H9 (cell line): Measurements from ENCODE around the gene FOXL1. TPM values are rescaled to one million over a fixed set of nuclear protein-coding genes. Genes with fewer than 3 reads are reported as not detected.

Experiments
- DNase-seq: peaks from one replicate; pipeline ENCODE4 v3.0.0-alpha.2; 2017
- H2AFZ ChIP-seq: one replicate; pipeline ENCODE4 v1.6.1; 2013; ENCODE audit warnings: mild to moderate bottlenecking, low read length, control low read depth, moderate library complexity
- H2AK5ac ChIP-seq: 2 replicates; pipeline ENCODE4 v1.6.1; 2013; ENCODE audit warnings: low read length, control low read depth, mixed read lengths; ENCODE audit not compliant: insufficient read length
- H2BK120ac ChIP-seq: one replicate; pipeline ENCODE4 v1.6.1; 2013; ENCODE audit warnings: low read depth, mild to moderate bottlenecking, low read length, control low read depth, inconsistent platforms; ENCODE audit not compliant: poor library complexity, severe bottlenecking
- H2BK12ac ChIP-seq: 2 replicates; pipeline ENCODE4 v1.6.1; 2013; ENCODE audit warnings: low read length, control low read depth, mixed read lengths, low read depth; ENCODE audit not compliant: insufficient read length
- H2BK15ac ChIP-seq: 2 replicates; pipeline ENCODE4 v1.6.1; 2013; ENCODE audit warnings: low read depth, low read length, control low read depth
- H2BK20ac ChIP-seq: one replicate; pipeline ENCODE4 v1.6.1; 2013; ENCODE audit warnings: low read depth, mild to moderate bottlenecking, low read length, control low read depth, inconsistent platforms; ENCODE audit not compliant: poor library complexity, severe bottlenecking
- H2BK5ac ChIP-seq: 2 replicates; pipeline ENCODE4 v1.6.1; 2013; ENCODE audit warnings: low read length, control low read depth, mixed read lengths; ENCODE audit not compliant: insufficient read length
- H3K14ac ChIP-seq: 2 replicates; pipeline ENCODE4 v1.6.1; 2013; ENCODE audit warnings: low read length, control low read depth; ENCODE audit not compliant: insufficient read depth
- H3K18ac ChIP-seq: 2 replicates; pipeline ENCODE4 v1.6.1; 2013; ENCODE audit warnings: low read depth, mild to moderate bottlenecking, mixed read lengths, low read length, control low read depth; ENCODE audit not compliant: insufficient read length
- H3K23ac ChIP-seq: 2 replicates; pipeline ENCODE4 v1.6.1; 2013; ENCODE audit warnings: low read length, control low read depth, mixed read lengths, low read depth; ENCODE audit not compliant: insufficient read length
- H3K23me2 ChIP-seq: 2 replicates; pipeline ENCODE4 v1.6.1; 2013; ENCODE audit warnings: low read depth, mild to moderate bottlenecking, mixed read lengths, low read length, control low read depth; ENCODE audit not compliant: insufficient read length, poor library complexity, severe bottlenecking
- H3K27ac ChIP-seq: 2 replicates; pipeline ENCODE4 v1.5.1; 2013; ENCODE audit warnings: low read length, control low read depth, mixed read lengths, low read depth; ENCODE audit not compliant: insufficient read length
- H3K27me3 ChIP-seq: 2 replicates; pipeline ENCODE4 v1.6.1; 2013; ENCODE audit warnings: low read length, control low read depth, inconsistent platforms; ENCODE audit not compliant: insufficient read depth
- H3K4ac ChIP-seq: 2 replicates; pipeline ENCODE4 v1.6.1; 2013; ENCODE audit warnings: low read depth, mild to moderate bottlenecking, control low read depth, inconsistent platforms, low read length, moderate library complexity
- H3K4me1 ChIP-seq: 2 replicates; pipeline ENCODE4 v1.6.1; 2013; ENCODE audit warnings: low read length, control low read depth, inconsistent platforms; ENCODE audit not compliant: insufficient read depth
- H3K4me2 ChIP-seq: 2 replicates; pipeline ENCODE4 v1.6.1; 2013; ENCODE audit warnings: low read length, control low read depth, mixed read lengths; ENCODE audit not compliant: insufficient read length, insufficient read depth
- H3K56ac ChIP-seq: 2 replicates; pipeline ENCODE4 v1.6.1; 2013; ENCODE audit warnings: low read depth, mild to moderate bottlenecking, mixed read lengths, low read length, control low read depth; ENCODE audit not compliant: insufficient read length
- H3K79me1 ChIP-seq: 2 replicates; pipeline ENCODE4 v1.6.1; 2013; ENCODE audit warnings: low read depth, mild to moderate bottlenecking, moderate library complexity, low read length, control low read depth, inconsistent platforms; ENCODE audit not compliant: insufficient read depth, poor library complexity, severe bottlenecking
- H3K79me2 ChIP-seq: 2 replicates; pipeline ENCODE4 v1.6.1; 2013; ENCODE audit warnings: low read length, control low read depth, inconsistent platforms; ENCODE audit not compliant: insufficient read depth
- H3K9ac ChIP-seq: 2 replicates; pipeline ENCODE4 v1.6.1; 2013; ENCODE audit warnings: low read length, control low read depth, mixed read lengths; ENCODE audit not compliant: insufficient read length; ENCODE audit errors: extremely low read depth
- H3K9me3 ChIP-seq: one replicate; pipeline ENCODE4 v1.6.1; 2013; ENCODE audit warnings: low read depth, low read length, inconsistent platforms; ENCODE audit not compliant: control insufficient read depth
- H3T11ph ChIP-seq: one replicate; pipeline ENCODE4 v1.6.1; 2013; ENCODE audit warnings: mild to moderate bottlenecking, low read length, control low read depth, inconsistent platforms
- H4K20me1 ChIP-seq: one replicate; pipeline ENCODE4 v1.6.1; 2013; ENCODE audit not compliant: control insufficient read depth, insufficient read length, insufficient read depth
- H4K5ac ChIP-seq: 2 replicates; pipeline ENCODE4 v1.6.1; 2013; ENCODE audit warnings: low read depth, mild to moderate bottlenecking, mixed read lengths, low read length, control low read depth; ENCODE audit not compliant: insufficient read length
- H4K8ac ChIP-seq: replicated peaks from 2 replicates; pipeline ENCODE4 v1.6.1; 2013; ENCODE audit warnings: low read length, control low read depth, mixed read lengths, low read depth; ENCODE audit not compliant: insufficient read length
- H4K91ac ChIP-seq: 2 replicates; pipeline ENCODE4 v1.6.1; 2013; ENCODE audit warnings: low read depth, mild to moderate bottlenecking, moderate library complexity, mixed read lengths, low read length, control low read depth; ENCODE audit not compliant: insufficient read length
- H3K27ac Mint-ChIP-seq, 3 experiments: 2 replicates in 2 of 3; 3 replicates in 1 of 3; pipeline ENCODE4 v1.8.0; 2020 to 2021; ENCODE audit warnings: mixed read lengths in 3 of 3, mild to moderate bottlenecking in 1 of 3, moderate library complexity in 1 of 3
- H3K27me3 Mint-ChIP-seq: 2 replicates; pipeline ENCODE4 v1.8.0; 2021; ENCODE audit warnings: low read depth, mild to moderate bottlenecking, moderate library complexity, mixed read lengths
- H3K36me3 Mint-ChIP-seq, 3 experiments: 2 replicates in 2 of 3; 3 replicates in 1 of 3; pipeline ENCODE4 v1.8.0; 2020 to 2021; ENCODE audit warnings: low read depth in 3 of 3, mixed read lengths in 3 of 3; ENCODE audit not compliant: insufficient read depth in 1 of 3
- H3K4me1 Mint-ChIP-seq, 2 experiments: 2 replicates each; pipeline ENCODE4 v1.8.0; 2020; ENCODE audit warnings: mixed read lengths in 2 of 2
- H3K4me3 Mint-ChIP-seq, 2 experiments: 2 replicates in 1 of 2; 3 replicates in 1 of 2; pipeline ENCODE4 v1.8.0; 2020 to 2021; ENCODE audit warnings: mild to moderate bottlenecking in 2 of 2, mixed read lengths in 2 of 2, moderate library complexity in 1 of 2
- H3K9me3 Mint-ChIP-seq, 2 experiments: 2 replicates in 1 of 2; 3 replicates in 1 of 2; pipeline ENCODE4 v1.8.0; 2020; ENCODE audit warnings: mild to moderate bottlenecking in 2 of 2, mixed read lengths in 2 of 2, moderate library complexity in 1 of 2
- CTCF ChIP-seq: fragments of 200-600 bp; sonication (generic); conservative IDR thresholded peaks from 3 replicates; pipeline ENCODE4 v1.8.0; 2021; ENCODE audit warnings: antibody characterized with exemption, mild to moderate bottlenecking
- WGBS: extraction: QIAGEN DNeasy Blood & Tissue Kit; methylation state at CpG from one replicate; pipeline ENCODE4 v1.1.7; 2013; ENCODE audit warnings: missing lambda C conversion rate, low lambda C conversion rate, mixed read lengths; ENCODE audit not compliant: insufficient read length; ENCODE audit errors: extremely low coverage; 5-methylcytosine and 5-hydroxymethylcytosine counted together
- total RNA-seq: library from RNA; stranded (reverse); gene quantifications from 2 replicates; pipeline ENCODE4 v1.2.1, GENCODE V29; 2021

The FOXL1 gene
- total RNA-seq, 1 experiment from 2014 or later: 0.09 TPM

GRCh38 chr16:86605950-86606349, 27.6 kb downstream of the FOXL1 start:
- no peak overlapping the region for H3K27ac Mint-ChIP-seq
- no peak overlapping the region for H3K9ac ChIP-seq
- no peak overlapping the region for H2BK5ac ChIP-seq
- no peak overlapping the region for H3K4ac ChIP-seq
- no CpG with 5 or more reads among the region's 3 CpGs for WGBS
- TF ChIP-seq CTCF: no peak
- H3K14ac ChIP-seq: no peak overlapping the region
- no peaks in the 10 kb centered on the region for H3K23me2 ChIP-seq
- no peak overlapping the region for H3K27ac ChIP-seq
- no peak overlapping the region for H3K23ac ChIP-seq
- DNase-seq: no peak
- no peak overlapping the region for H2AK5ac ChIP-seq
- no peak overlapping the region for H2BK20ac ChIP-seq
- H2BK15ac ChIP-seq: no peak overlapping the region
- no peak overlapping the region for H3K18ac ChIP-seq
- H3K4me1 Mint-ChIP-seq: 0 out of 4 replicates have a peak, but pooled peaks cover 0 to 4% of the 10 kb centered on the region in 2 experiments
- no peak overlapping the region for H4K91ac ChIP-seq
- no peak overlapping the region for H4K8ac ChIP-seq
- no peak overlapping the region for H4K5ac ChIP-seq
- H3T11ph ChIP-seq: no peak overlapping the region
- no peak overlapping the region for H2BK12ac ChIP-seq
- H3K79me2 ChIP-seq: no peaks in the 10 kb centered on the region
- H3K27me3 Mint-ChIP-seq: peaks cover 8% of the 10 kb centered on the region
- H2AFZ ChIP-seq: no peak overlapping the region
- H3K27me3 ChIP-seq: no peaks in the 10 kb centered on the region
- H4K20me1 ChIP-seq: no peaks in the 10 kb centered on the region
- H3K9me3 Mint-ChIP-seq: no peaks in the 10 kb centered on the region
- no peak overlapping the region for H3K56ac ChIP-seq
- no peak overlapping the region for H3K4me2 ChIP-seq
- H3K36me3 Mint-ChIP-seq: no peaks in the 10 kb centered on the region; a peak in 1 of 7 replicates
- H3K79me1 ChIP-seq: no peaks in the 10 kb centered on the region
- H3K4me3 Mint-ChIP-seq: no peak overlapping the region
- no peak overlapping the region for H2BK120ac ChIP-seq
- no peaks in the 10 kb centered on the region for H3K9me3 ChIP-seq
- H3K4me1 ChIP-seq: no peaks in the 10 kb centered on the region
